Activated CD4-positive, CD25-positive, alpha-beta regulatory T cell treated with anti-CD3 and anti-CD28 coated beads, Interleukin-2, amount 50 U/mL, for 72 hours (primary cell): ENCODE results near the gene DGKE.

Source experiments
- DNase-seq: peaks from one replicate; pipeline ENCODE4 v3.0.0; 2021

The DGKE gene

GRCh38 chr17:56817066-56817465 lies 16.9 kb upstream of the DGKE start:
- no peak for DNase-seq

GRCh38 chr17:56819030-56819429 lies 14.9 kb upstream of the DGKE start:
- DNase-seq = no peak

- DNase-seq = peak; percentile 67
Measured at GRCh38 chr17:56819431-56820145, 14.4 kb upstream of the DGKE start.

GRCh38 chr17:56820207-56820606 lies 13.7 kb upstream of the DGKE start:
- no peak for DNase-seq

- DNase-seq = no peak
Measured at GRCh38 chr17:56821847-56822534, 12.0 kb upstream of the DGKE start.

GRCh38 chr17:56822725-56823124 lies 11.2 kb upstream of the DGKE start:
- DNase-seq = no peak

GRCh38 chr17:56823848-56824247 lies 10.1 kb upstream of the DGKE start:
- DNase-seq = no peak

GRCh38 chr17:56824503-56824902 lies 9.4 kb upstream of the DGKE start:
- no peak for DNase-seq

- no peak for DNase-seq
Measured at GRCh38 chr17:56826611-56827414, 7.1 kb upstream of the DGKE start.

- no peak for DNase-seq
Measured at GRCh38 chr17:56830726-56831368, 3.1 kb upstream of the DGKE start.

- no peak for DNase-seq
Measured at GRCh38 chr17:56831369-56832095, 2.4 kb upstream of the DGKE start.

GRCh38 chr17:56832446-56832845 lies 1.5 kb upstream of the DGKE start:
- no peak for DNase-seq

- peak; percentile 54 for DNase-seq
Measured at GRCh38 chr17:56833057-56833808, 718 bp upstream of the DGKE start.

GRCh38 chr17:56834380-56835263 lies 671 bp downstream of the DGKE start:
- DNase-seq = peak; percentile 68

GRCh38 chr17:56835264-56835585 lies 1.3 kb downstream of the DGKE start:
- no peak for DNase-seq

GRCh38 chr17:56838687-56839086 lies 4.7 kb downstream of the DGKE start:
- DNase-seq = no peak

GRCh38 chr17:56842577-56842976 lies 8.6 kb downstream of the DGKE start:
- no peak for DNase-seq

GRCh38 chr17:56845934-56846333 lies 12.0 kb downstream of the DGKE start:
- DNase-seq = no peak

GRCh38 chr17:56847106-56847505 lies 13.2 kb downstream of the DGKE start:
- no peak for DNase-seq

GRCh38 chr17:56849131-56849530 lies 15.2 kb downstream of the DGKE start:
- no peak for DNase-seq

GRCh38 chr17:56850591-56850990 lies 16.6 kb downstream of the DGKE start:
- DNase-seq = no peak
